ENCODE measurements around the gene CAPN9. TPM values are rescaled to one million over a fixed set of nuclear protein-coding genes. Genes with fewer than 3 reads are reported as not detected.

Gene CAPN9
- total RNA-seq, 1 donor from 2014 or later: not detected

DNA sequence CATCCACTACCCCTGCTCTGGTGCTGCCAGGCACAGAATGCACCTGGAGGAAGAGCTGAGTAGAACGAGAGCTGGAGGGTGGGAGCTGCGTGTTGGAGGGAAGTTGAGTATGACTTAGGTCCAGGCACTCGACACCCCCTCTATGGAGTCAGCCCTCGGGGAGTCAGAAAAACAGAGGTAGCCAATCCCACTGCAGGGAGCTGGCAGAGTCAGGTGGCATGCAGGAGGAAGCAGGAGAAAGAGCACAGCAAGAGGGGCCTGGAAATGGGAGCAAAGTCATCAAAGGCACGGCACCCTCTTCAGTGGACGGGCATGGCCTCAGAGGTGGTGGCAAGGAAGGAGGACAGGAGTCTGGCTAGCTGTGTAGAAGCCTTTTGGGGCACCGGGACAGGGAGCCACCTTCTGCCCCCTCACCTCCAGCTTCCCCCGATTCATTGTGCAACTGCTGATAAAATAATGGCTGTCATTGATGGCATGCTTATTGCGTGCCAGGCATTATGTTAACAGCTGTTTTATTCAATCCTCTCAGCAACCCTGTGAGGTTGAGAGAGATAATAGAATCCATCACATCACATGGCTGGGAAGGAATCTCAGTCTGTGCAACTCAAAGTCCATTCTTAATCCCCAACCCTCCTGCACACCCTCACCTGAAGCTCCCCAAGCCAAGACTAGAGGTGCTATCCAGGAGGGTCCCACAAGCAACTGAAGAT is 79.1 kb downstream of the CAPN9 start:
- no peak for FAIRE-seq
- no peaks in the 10 kb centered on the region for H3K27me3 ChIP-seq (ENCODE audit: control insufficient read depth, insufficient read depth, low read length)
- no peak for DNase-seq (ENCODE audit: low read depth)
- H3K4me3 ChIP-seq (ENCODE audit: low read depth, low read length): no peak overlapping the region
- H3K36me3 ChIP-seq (ENCODE audit: control insufficient read depth, insufficient read depth, low read length): no peaks in the 10 kb centered on the region
- TF ChIP-seq, protein P1, sequence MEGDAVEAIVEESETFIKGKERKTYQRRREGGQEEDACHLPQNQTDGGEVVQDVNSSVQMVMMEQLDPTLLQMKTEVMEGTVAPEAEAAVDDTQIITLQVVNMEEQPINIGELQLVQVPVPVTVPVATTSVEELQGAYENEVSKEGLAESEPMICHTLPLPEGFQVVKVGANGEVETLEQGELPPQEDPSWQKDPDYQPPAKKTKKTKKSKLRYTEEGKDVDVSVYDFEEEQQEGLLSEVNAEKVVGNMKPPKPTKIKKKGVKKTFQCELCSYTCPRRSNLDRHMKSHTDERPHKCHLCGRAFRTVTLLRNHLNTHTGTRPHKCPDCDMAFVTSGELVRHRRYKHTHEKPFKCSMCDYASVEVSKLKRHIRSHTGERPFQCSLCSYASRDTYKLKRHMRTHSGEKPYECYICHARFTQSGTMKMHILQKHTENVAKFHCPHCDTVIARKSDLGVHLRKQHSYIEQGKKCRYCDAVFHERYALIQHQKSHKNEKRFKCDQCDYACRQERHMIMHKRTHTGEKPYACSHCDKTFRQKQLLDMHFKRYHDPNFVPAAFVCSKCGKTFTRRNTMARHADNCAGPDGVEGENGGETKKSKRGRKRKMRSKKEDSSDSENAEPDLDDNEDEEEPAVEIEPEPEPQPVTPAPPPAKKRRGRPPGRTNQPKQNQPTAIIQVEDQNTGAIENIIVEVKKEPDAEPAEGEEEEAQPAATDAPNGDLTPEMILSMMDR (IDR thresholded peaks at IDR 0.05; ENCODE audit: insufficient read depth, low read length, severe bottlenecking): no peak

GRCh38 chr1:230827081-230827681 is 80.0 kb downstream of the CAPN9 start:
- H3K4me3 ChIP-seq (ENCODE audit: low read depth, low read length): no peak overlapping the region
- H3K27me3 ChIP-seq (ENCODE audit: control insufficient read depth, insufficient read depth, low read length): no peaks in the 10 kb centered on the region
- DNase-seq (ENCODE audit: low read depth) (no peak), FAIRE-seq (no peak)
- no peaks in the 10 kb centered on the region for H3K36me3 ChIP-seq (ENCODE audit: control insufficient read depth, insufficient read depth, low read length)
- TF ChIP-seq, protein P1 (IDR thresholded peaks at IDR 0.05; ENCODE audit: insufficient read depth, low read length, severe bottlenecking): no peak

- FAIRE-seq: no peak
- Histone ChIP-seq H3K27me3 (ENCODE audit: control insufficient read depth, insufficient read depth, low read length) (no peaks in the 10 kb centered on the region), H3K4me3 (ENCODE audit: low read depth, low read length) (no peak overlapping the region), H3K36me3 (ENCODE audit: control insufficient read depth, insufficient read depth, low read length) (no peaks in the 10 kb centered on the region)
- TF ChIP-seq, protein P1 (IDR thresholded peaks at IDR 0.05; ENCODE audit: insufficient read depth, low read length, severe bottlenecking): no peak
- DNase-seq (ENCODE audit: low read depth): no peak
Measured at GRCh38 chr1:230827801-230828200, 80.6 kb downstream of the CAPN9 start.

DNA sequence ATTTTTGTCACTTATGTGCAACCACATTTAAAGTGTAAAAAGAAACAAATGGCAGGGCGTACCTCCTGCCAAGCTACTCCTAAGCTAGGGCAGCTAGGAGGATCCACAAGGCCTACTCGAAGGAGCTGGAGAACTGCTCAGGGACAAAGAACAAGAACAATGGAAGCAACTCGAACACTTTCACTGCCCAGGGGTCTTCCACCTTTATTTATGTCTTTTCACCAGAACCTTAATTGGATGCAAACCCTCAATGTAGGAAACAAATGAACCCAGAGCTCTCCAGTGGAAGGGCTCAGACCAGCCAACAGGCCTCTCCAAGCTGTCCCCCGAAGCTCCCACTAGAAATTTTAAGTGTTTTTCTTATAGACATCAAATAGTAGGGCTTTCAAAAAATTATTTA is 81.2 kb downstream of the CAPN9 start:
- Histone ChIP-seq H3K27me3 (ENCODE audit: control insufficient read depth, insufficient read depth, low read length) (no peaks in the 10 kb centered on the region), H3K36me3 (ENCODE audit: control insufficient read depth, insufficient read depth, low read length) (no peaks in the 10 kb centered on the region), H3K4me3 (ENCODE audit: low read depth, low read length) (no peak overlapping the region)
- FAIRE-seq (no peak), DNase-seq (ENCODE audit: low read depth) (no peak)
- TF ChIP-seq, protein P1 (IDR thresholded peaks at IDR 0.05; ENCODE audit: insufficient read depth, low read length, severe bottlenecking): no peak

DNA sequence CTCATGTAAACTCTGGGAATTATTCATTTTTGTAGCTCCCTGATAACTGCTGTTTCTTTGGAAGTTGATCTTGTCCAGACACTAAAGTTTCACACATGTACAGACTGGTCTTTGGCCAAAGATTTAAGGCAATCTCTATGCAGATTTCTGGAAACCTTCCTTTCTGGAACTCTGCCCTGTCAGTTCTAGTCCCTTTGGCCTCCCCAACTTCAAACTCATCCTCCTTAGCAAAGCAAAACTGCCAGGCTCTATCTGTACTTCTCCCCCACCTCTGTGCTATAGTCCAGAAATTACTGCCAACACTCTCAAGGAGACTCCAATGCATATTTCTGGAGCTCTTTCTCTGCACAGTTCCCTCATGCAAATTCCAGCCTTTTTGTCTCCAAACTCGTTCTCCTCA is 84.6 kb downstream of the CAPN9 start:
- FAIRE-seq (no peak), DNase-seq (ENCODE audit: low read depth) (no peak)
- TF ChIP-seq, protein P1 (IDR thresholded peaks at IDR 0.05; ENCODE audit: insufficient read depth, low read length, severe bottlenecking): no peak
- H3K4me3 ChIP-seq (ENCODE audit: low read depth, low read length): no peak overlapping the region
- no peaks in the 10 kb centered on the region for H3K27me3 ChIP-seq (ENCODE audit: control insufficient read depth, insufficient read depth, low read length)
- H3K36me3 ChIP-seq (ENCODE audit: control insufficient read depth, insufficient read depth, low read length): no peaks in the 10 kb centered on the region

All from bronchial epithelial cell (primary cell).